ENCODE measurements around the gene MGARP. TPM values are rescaled to one million over a fixed set of nuclear protein-coding genes. Genes with fewer than 3 reads are reported as not detected.
"Not testable (repeated sequence)": the region's sequence is repeated elsewhere in the genome, so short reads cannot be mapped to it uniquely, and the experiment has no call there.

Gene MGARP
- total and polyA plus RNA-seq, 2 donors (not counting 1 experiment from before 2014, with no cell fraction given) = 15.2 to 18.2 TPM

- H4K20me1 ChIP-seq (ENCODE audit: control insufficient read depth, extremely low read depth, insufficient read depth, low read length) = no peaks in the 10 kb centered on the region
Observed at GRCh38 chr4:139266208-139266582, 13.8 kb downstream of the MGARP start.

GRCh38 chr4:139265654-139266053, 14.4 kb downstream of the MGARP start:
- peak overlapping the region in 1 of 4 experiments; percentile 2 for H3K4me3 ChIP-seq (replicated peaks in 1 of 4; ENCODE audit: control extremely low read depth in 1 of 4, insufficient read depth in 1 of 4, low read depth in 3 of 4, low read length in 4 of 4)
- no peaks in the 10 kb centered on the region for H4K20me1 ChIP-seq (ENCODE audit: control insufficient read depth, extremely low read depth, insufficient read depth, low read length)
- no peak overlapping the region for H2AFZ ChIP-seq (ENCODE audit: low read length)
- no peaks in the 10 kb centered on the region for H3K27me3 ChIP-seq (ENCODE audit: control insufficient read depth, insufficient read depth, low read length)
- TF ChIP-seq EZH2 (IDR thresholded peaks at IDR 0.05; ENCODE audit: low read length, missing control alignments) = no peak
- no peak for TF ChIP-seq CTCF (conservative IDR thresholded peaks at IDR 0.05 in 1 of 2, IDR thresholded peaks at IDR 0.05 in 1 of 2; ENCODE audit: low read depth in 1 of 2, low read length in 2 of 2)
- H3K9me3 ChIP-seq (ENCODE audit: control insufficient read depth, insufficient read depth, low read depth, low read length) = no peaks in the 10 kb centered on the region
- DNase-seq (ENCODE audit: low read depth in 2 of 2) = no peak
- H3K79me2 ChIP-seq (ENCODE audit: control insufficient read depth, insufficient read depth, low read length) = no peaks in the 10 kb centered on the region
- H3K27ac ChIP-seq (ENCODE audit: insufficient read depth, low read length) = no peak overlapping the region
- peak overlapping the region; percentile 1 for H3K4me2 ChIP-seq (ENCODE audit: extremely low read depth, insufficient read depth, low read length)
- peaks cover 13% of the 10 kb centered on the region for H3K4me1 ChIP-seq (ENCODE audit: control insufficient read depth, extremely low read depth, insufficient read depth, low read length)
- H3K9ac ChIP-seq (ENCODE audit: insufficient read depth, low read length) = no peak overlapping the region
- H3K36me3 ChIP-seq (ENCODE audit: control insufficient read depth, insufficient read depth, low read length) = no peaks in the 10 kb centered on the region

More at GRCh38 chr4:139266208-139266582, 13.8 kb downstream of the MGARP start:
- Histone ChIP-seq H3K9ac (ENCODE audit: insufficient read depth, low read length) (no peak overlapping the region), H3K4me2 (ENCODE audit: extremely low read depth, insufficient read depth, low read length) (peak overlapping the region; percentile 87), H3K4me3 (replicated peaks in 1 of 4; ENCODE audit: control extremely low read depth in 1 of 4, insufficient read depth in 1 of 4, low read depth in 3 of 4, low read length in 4 of 4) (peak overlapping the region; percentile 2 to 50 (median 36)), H3K4me1 (ENCODE audit: control insufficient read depth, extremely low read depth, insufficient read depth, low read length) (peaks cover 13% of the 10 kb centered on the region), H3K27me3 (ENCODE audit: control insufficient read depth, insufficient read depth, low read length) (no peaks in the 10 kb centered on the region), H3K36me3 (ENCODE audit: control insufficient read depth, insufficient read depth, low read length) (no peaks in the 10 kb centered on the region), H3K27ac (ENCODE audit: insufficient read depth, low read length) (peak overlapping the region; percentile 16), H2AFZ (ENCODE audit: low read length) (peak overlapping the region; percentile 41), H3K79me2 (ENCODE audit: control insufficient read depth, insufficient read depth, low read length) (no peaks in the 10 kb centered on the region), H3K9me3 (ENCODE audit: control insufficient read depth, insufficient read depth, low read depth, low read length) (no peaks in the 10 kb centered on the region)
- DNase-seq (ENCODE audit: low read depth in 2 of 2) = no peak
- TF ChIP-seq CTCF (conservative IDR thresholded peaks at IDR 0.05 in 1 of 2, IDR thresholded peaks at IDR 0.05 in 1 of 2; ENCODE audit: low read depth in 1 of 2, low read length in 2 of 2) = no peak
- TF ChIP-seq EZH2 (IDR thresholded peaks at IDR 0.05; ENCODE audit: low read length, missing control alignments) = no peak

- Histone ChIP-seq H4K20me1 (ENCODE audit: control insufficient read depth, extremely low read depth, insufficient read depth, low read length) (no peaks in the 10 kb centered on the region), H3K36me3 (ENCODE audit: control insufficient read depth, insufficient read depth, low read length) (no peaks in the 10 kb centered on the region), H2AFZ (ENCODE audit: low read length) (no peak overlapping the region), H3K4me2 (ENCODE audit: extremely low read depth, insufficient read depth, low read length) (no peak overlapping the region), H3K9me3 (ENCODE audit: control insufficient read depth, insufficient read depth, low read depth, low read length) (no peaks in the 10 kb centered on the region), H3K27me3 (ENCODE audit: control insufficient read depth, insufficient read depth, low read length) (no peaks in the 10 kb centered on the region), H3K27ac (ENCODE audit: insufficient read depth, low read length) (no peak overlapping the region), H3K79me2 (ENCODE audit: control insufficient read depth, insufficient read depth, low read length) (no peaks in the 10 kb centered on the region), H3K4me1 (ENCODE audit: control insufficient read depth, extremely low read depth, insufficient read depth, low read length) (no peaks in the 10 kb centered on the region), H3K9ac (ENCODE audit: insufficient read depth, low read length) (no peak overlapping the region), H3K4me3 (replicated peaks in 1 of 4; ENCODE audit: control extremely low read depth in 1 of 4, insufficient read depth in 1 of 4, low read depth in 3 of 4, low read length in 4 of 4) (no peak overlapping the region)
- DNase-seq (ENCODE audit: low read depth in 2 of 2) = peak in 1 of 2 donors; percentile 44
- TF ChIP-seq EZH2 (IDR thresholded peaks at IDR 0.05; ENCODE audit: low read length, missing control alignments) (no peak), CTCF (conservative IDR thresholded peaks at IDR 0.05 in 1 of 2, IDR thresholded peaks at IDR 0.05 in 1 of 2; ENCODE audit: low read depth in 1 of 2, low read length in 2 of 2) (no peak)
Observed at GRCh38 chr4:139256349-139256748, 23.7 kb downstream of the MGARP start.

GRCh38 chr4:139255581-139255980, 24.4 kb downstream of the MGARP start:
- H3K4me2 ChIP-seq (ENCODE audit: extremely low read depth, insufficient read depth, low read length); H2AFZ ChIP-seq (ENCODE audit: low read length); H3K27ac ChIP-seq (ENCODE audit: insufficient read depth, low read length); H3K9ac ChIP-seq (ENCODE audit: insufficient read depth, low read length); DNase-seq (ENCODE audit: low read depth in 2 of 2); H3K4me3 ChIP-seq (replicated peaks in 1 of 4; ENCODE audit: control extremely low read depth in 1 of 4, insufficient read depth in 1 of 4, low read depth in 3 of 4, low read length in 4 of 4); H3K79me2 ChIP-seq (ENCODE audit: control insufficient read depth, insufficient read depth, low read length); H4K20me1 ChIP-seq (ENCODE audit: control insufficient read depth, extremely low read depth, insufficient read depth, low read length); H3K36me3 ChIP-seq (ENCODE audit: control insufficient read depth, insufficient read depth, low read length); H3K9me3 ChIP-seq (ENCODE audit: control insufficient read depth, insufficient read depth, low read depth, low read length); H3K27me3 ChIP-seq (ENCODE audit: control insufficient read depth, insufficient read depth, low read length); H3K4me1 ChIP-seq (ENCODE audit: control insufficient read depth, extremely low read depth, insufficient read depth, low read length): not testable (repeated sequence)

Data from fibroblast of lung (primary cell).